ENCODE results near the gene ENOX2. TPM values are rescaled to one million over a fixed set of nuclear protein-coding genes. Genes with fewer than 3 reads are reported as not detected.

ENOX2 gene
- total and polyA plus RNA-seq, 2 of the 13 experiments (the other 11 are each of a cell fraction or from before 2014, with no cell fraction given) = 5.9 to 8.5 TPM

GRCh38 chrX:130876226-130876625 lies 26.8 kb downstream of the ENOX2 start (continued):
- no peak for TF ChIP-seq POGK (CRISPR knock-in tag; conservative IDR thresholded peaks at IDR 0.05)
- no peak for TF ChIP-seq ZBTB25 (CRISPR knock-in tag; IDR thresholded peaks at IDR 0.05)
- no peak for TF ChIP-seq ZSCAN31 (CRISPR knock-in tag; IDR thresholded peaks at IDR 0.05; ENCODE audit: low read depth)
- no peak for TF ChIP-seq KDM6A (CRISPR knock-in tag; IDR thresholded peaks at IDR 0.05; ENCODE audit: low read depth)
- TF ChIP-seq ZNF296 (CRISPR knock-in tag; conservative IDR thresholded peaks at IDR 0.05) = no peak
- no peak for TF ChIP-seq ZNF414 (CRISPR knock-in tag; IDR thresholded peaks at IDR 0.05)
- TF ChIP-seq ZNF670 (CRISPR knock-in tag; IDR thresholded peaks at IDR 0.05; ENCODE audit: borderline replicate concordance) = no peak
- no peak for TF ChIP-seq SOX5 (CRISPR knock-in tag; IDR thresholded peaks at IDR 0.05; ENCODE audit: borderline replicate concordance)
- TF ChIP-seq ZNF816 (CRISPR knock-in tag; IDR thresholded peaks at IDR 0.05; ENCODE audit: borderline replicate concordance) = no peak

- in situ Hi-C loops (cut with HindIII; ENCODE audit: extremely low pct_ligation_motif_present, low pct_unique_long_range_greater_than_20kb) (no loop called here), intact Hi-C loops (cut with micrococcal nuclease; ENCODE audit: unreplicated experiment) (no loop called here)
- Histone ChIP-seq H3K4me1 (ENCODE audit: insufficient read depth, low read length) (no peaks in the 10 kb centered on the region), H3K79me2 (ENCODE audit: insufficient read depth, low read length) (no peaks in the 10 kb centered on the region), H3K4me3 (replicated peaks in 1 of 3; ENCODE audit: insufficient read depth in 1 of 3, low read depth in 2 of 3, low read length in 3 of 3) (no peak overlapping the region), H3K9ac (ENCODE audit: insufficient read depth, low read depth, low read length) (no peak overlapping the region), H3K4me2 (ENCODE audit: low read depth, low read length) (no peak overlapping the region), H3K36me3 (replicated peaks in 1 of 2; ENCODE audit: control insufficient read depth in 1 of 2, insufficient read depth in 2 of 2, low read length in 2 of 2) (no peaks in the 10 kb centered on the region), H4K20me1 (ENCODE audit: insufficient read depth, low read length) (no peaks in the 10 kb centered on the region), H3K9me3 (ENCODE audit: low read length) (no peaks in the 10 kb centered on the region), H3K27ac (ENCODE audit: extremely low read length, insufficient read depth, low read length) (no peak overlapping the region), H2AFZ (ENCODE audit: low read length) (no peak overlapping the region), H3K27me3 (ENCODE audit: control insufficient read depth in 1 of 2, insufficient read depth in 2 of 2, low read length in 2 of 2) (no peaks in the 10 kb centered on the region)
- ChIA-PET POLR2A (no interaction called here), CTCF (ENCODE audit: low intra/inter-chr PET ratio, low total read pairs) (no interaction called here)
- DNase-seq (ENCODE audit: low spot score) = no peak
- 94% methylated on average over 2 of the region's 2 CpGs for WGBS (ENCODE audit: low lambda C conversion rate)
- ATAC-seq = no peak
- FAIRE-seq = no peak
- no TSS peak for BruUV-seq (replicated peaks)
- TF ChIP-seq MED1 (CRISPR knock-in tag; IDR thresholded peaks at IDR 0.05) = no peak
- TF ChIP-seq HDAC6 (IDR thresholded peaks at IDR 0.05; ENCODE audit: low read depth, low read length) = no peak
- TF ChIP-seq KLF12 (CRISPR knock-in tag; IDR thresholded peaks at IDR 0.05; ENCODE audit: borderline replicate concordance) = no peak
- no peak for TF ChIP-seq ZNF205 (CRISPR knock-in tag; IDR thresholded peaks at IDR 0.05)
- TF ChIP-seq NCOA5 (CRISPR knock-in tag; IDR thresholded peaks at IDR 0.05) = no peak
- no peak for TF ChIP-seq ZNF761 (CRISPR knock-in tag; conservative IDR thresholded peaks at IDR 0.05)
- no peak for TF ChIP-seq KLF9 (CRISPR knock-in tag; IDR thresholded peaks at IDR 0.05; ENCODE audit: low read depth)
- TF ChIP-seq MLXIP (CRISPR knock-in tag; IDR thresholded peaks at IDR 0.05; ENCODE audit: borderline replicate concordance) = no peak
- no peak for TF ChIP-seq ZNF777 (CRISPR knock-in tag; IDR thresholded peaks at IDR 0.05)
- no peak for TF ChIP-seq ATF7-NPFF (CRISPR knock-in tag; IDR thresholded peaks at IDR 0.05; ENCODE audit: low read depth)
- TF ChIP-seq ZNF367 (CRISPR knock-in tag; IDR thresholded peaks at IDR 0.05; ENCODE audit: borderline replicate concordance) = no peak
Measured at GRCh38 chrX:130874751-130875150, 28.3 kb downstream of the ENOX2 start.

Data from HepG2 (cell line).